ENCODE results near the gene TNIP1. TPM values are rescaled to one million over a fixed set of nuclear protein-coding genes. Genes with fewer than 3 reads are reported as not detected.

TNIP1 gene
- total RNA-seq, 1 donor from 2014 or later = 124 TPM

GRCh38 chr5:151083081-151083676, 2.3 kb upstream of the TNIP1 start:
- no peak for DNase-seq (ENCODE audit: low spot score)

- DNase-seq (ENCODE audit: low spot score) = no peak
These were observed 1.6 kb upstream of the TNIP1 start for GRCh38 chr5:151082282-151082902.

GRCh38 chr5:151081431-151082281, 822 bp upstream of the TNIP1 start:
- DNase-seq (ENCODE audit: low spot score) = no peak

- no peak for DNase-seq (ENCODE audit: low spot score)
These were observed 809 bp downstream of the TNIP1 start for GRCh38 chr5:151079838-151080612.

- no peak for DNase-seq (ENCODE audit: low spot score)
These were observed 2.2 kb downstream of the TNIP1 start for GRCh38 chr5:151078490-151079262.

- DNase-seq (ENCODE audit: low spot score) = no peak
These were observed 2.9 kb downstream of the TNIP1 start for GRCh38 chr5:151077967-151078366.

- DNase-seq (ENCODE audit: low spot score) = no peak
These were observed 3.4 kb downstream of the TNIP1 start for GRCh38 chr5:151077419-151077818.

- DNase-seq (ENCODE audit: low spot score) = no peak
These were observed 4.2 kb downstream of the TNIP1 start for GRCh38 chr5:151076616-151077015.

- no peak for DNase-seq (ENCODE audit: low spot score)
These were observed 5.0 kb downstream of the TNIP1 start for GRCh38 chr5:151075698-151076331.

- no peak for DNase-seq (ENCODE audit: low spot score)
These were observed 6.3 kb downstream of the TNIP1 start for GRCh38 chr5:151074557-151074956.

- DNase-seq (ENCODE audit: low spot score) = no peak
These were observed 7.6 kb downstream of the TNIP1 start for GRCh38 chr5:151073280-151073679.

GRCh38 chr5:151072630-151073025, 8.2 kb downstream of the TNIP1 start:
- DNase-seq (ENCODE audit: low spot score) = no peak

GRCh38 chr5:151071848-151072629, 8.8 kb downstream of the TNIP1 start:
- no peak for DNase-seq (ENCODE audit: low spot score)

- DNase-seq (ENCODE audit: low spot score) = no peak
These were observed 9.8 kb downstream of the TNIP1 start for GRCh38 chr5:151071021-151071420.

GRCh38 chr5:151070449-151070848, 10.4 kb downstream of the TNIP1 start:
- no peak for DNase-seq (ENCODE audit: low spot score)

- DNase-seq (ENCODE audit: low spot score) = no peak
These were observed 12.2 kb downstream of the TNIP1 start for GRCh38 chr5:151068433-151069197.

GRCh38 chr5:151067632-151068432, 13.0 kb downstream of the TNIP1 start:
- DNase-seq (ENCODE audit: low spot score) = no peak

GRCh38 chr5:151066920-151067319, 13.9 kb downstream of the TNIP1 start:
- DNase-seq (ENCODE audit: low spot score) = no peak
